Measurements from ENCODE around the gene LEFTY2.
"Not testable (repeated sequence)": the region's sequence is repeated elsewhere in the genome, so short reads cannot be mapped to it uniquely, and the experiment has no call there.

LEFTY2 gene

DNA sequence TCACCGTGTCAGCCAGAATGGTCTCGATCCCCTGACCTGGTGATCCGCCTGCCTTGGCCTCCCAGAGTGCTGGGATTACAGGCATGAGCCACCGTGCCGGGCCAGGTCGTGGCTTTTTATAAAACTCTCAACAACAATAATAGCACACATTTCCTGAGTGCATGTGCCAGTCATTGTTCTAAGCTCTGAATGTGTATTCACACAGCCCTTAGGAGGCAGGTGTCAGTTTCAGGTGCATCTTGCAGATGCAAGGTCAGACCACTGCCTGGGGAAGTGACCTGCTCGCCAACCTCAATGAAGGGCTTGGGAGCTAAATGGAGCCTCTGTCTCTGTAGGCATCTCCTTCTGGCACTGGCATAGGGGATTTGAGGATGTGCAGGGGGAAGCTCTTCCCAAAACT is 1.6 kb upstream of the LEFTY2 start:
- TF ChIP-seq CTCF (IDR thresholded peaks at IDR 0.05; ENCODE audit: insufficient read depth, low read length) (no peak), REST (IDR thresholded peaks at IDR 0.05; ENCODE audit: insufficient replicate concordance, low read depth) (no peak), GABPA (IDR thresholded peaks at IDR 0.05; ENCODE audit: low read depth) (no peak), SPI1 (IDR thresholded peaks at IDR 0.05; ENCODE audit: borderline replicate concordance, low read depth) (no peak), POLR2AphosphoS5 (IDR thresholded peaks at IDR 0.05; ENCODE audit: low read depth) (no peak)
- DNase-seq (ENCODE audit: low read depth in 1 of 2, low spot score in 1 of 2): no peak
- Histone ChIP-seq H3K27me3 (ENCODE audit: insufficient read depth, poor library complexity, severe bottlenecking) (no peaks in the 10 kb centered on the region), H3K4me3 (replicated peaks; ENCODE audit: insufficient read depth, low read length) (no peak overlapping the region), H3K27ac (replicated peaks) (no peak overlapping the region)

- no peak for DNase-seq (ENCODE audit: low read depth in 1 of 2, low spot score in 1 of 2)
- H3K4me3 ChIP-seq (replicated peaks; ENCODE audit: insufficient read depth, low read length): no peak overlapping the region
- TF ChIP-seq POLR2AphosphoS5 (IDR thresholded peaks at IDR 0.05; ENCODE audit: low read depth) (no peak), SPI1 (IDR thresholded peaks at IDR 0.05; ENCODE audit: borderline replicate concordance, low read depth) (no peak), CTCF (IDR thresholded peaks at IDR 0.05; ENCODE audit: insufficient read depth, low read length) (no peak), REST (IDR thresholded peaks at IDR 0.05; ENCODE audit: insufficient replicate concordance, low read depth) (no peak), GABPA (IDR thresholded peaks at IDR 0.05; ENCODE audit: low read depth) (no peak)
- H3K27ac ChIP-seq (replicated peaks): no peak overlapping the region
- H3K27me3 ChIP-seq (ENCODE audit: insufficient read depth, poor library complexity, severe bottlenecking): no peaks in the 10 kb centered on the region
These were observed 862 bp upstream of the LEFTY2 start for GRCh38 chr1:225941942-225942222.

DNA sequence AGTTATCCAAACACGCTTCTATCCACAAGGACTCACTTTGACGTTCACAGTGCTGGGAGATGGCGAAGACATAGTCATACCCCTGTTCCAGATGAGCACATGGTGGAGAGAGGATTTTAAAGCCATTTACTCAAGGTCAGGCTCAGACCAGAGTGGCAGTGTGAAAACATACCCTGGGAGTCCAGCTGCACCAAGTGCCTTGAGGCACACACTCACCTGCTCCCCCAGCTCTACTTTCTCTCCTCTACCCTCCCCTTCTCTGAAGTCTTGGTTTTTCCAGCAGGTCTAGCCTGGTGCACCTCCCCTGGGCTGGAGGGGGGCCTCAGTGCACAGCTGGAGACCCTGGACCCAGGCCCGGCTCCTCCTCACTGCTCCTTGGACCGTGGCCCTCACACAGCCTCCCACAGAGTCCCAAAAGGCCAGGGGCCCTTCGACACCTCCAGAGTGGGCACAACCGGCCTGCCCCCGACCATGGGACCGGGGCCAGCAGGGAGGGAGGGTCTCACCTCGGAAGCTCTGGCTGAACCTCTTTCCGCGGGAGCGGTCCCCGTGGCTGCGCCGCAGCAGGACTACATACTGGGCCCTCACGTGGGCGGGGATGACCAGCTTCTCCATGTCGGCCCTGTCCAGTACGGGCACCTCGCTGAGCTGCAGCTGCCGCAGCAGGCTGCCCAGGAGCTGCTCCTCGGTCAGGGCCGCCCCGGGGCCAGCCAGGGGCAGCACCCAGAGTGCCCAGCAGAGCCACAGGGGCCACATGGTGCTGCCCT is 452 bp downstream of the LEFTY2 start:
- no peak overlapping the region for H3K27ac ChIP-seq (replicated peaks)
- DNase-seq (ENCODE audit: low read depth in 1 of 2, low spot score in 1 of 2): no peak
- H3K4me3 ChIP-seq (replicated peaks; ENCODE audit: insufficient read depth, low read length): no peak overlapping the region
- TF ChIP-seq CTCF (IDR thresholded peaks at IDR 0.05; ENCODE audit: insufficient read depth, low read length) (no peak), GABPA (IDR thresholded peaks at IDR 0.05; ENCODE audit: low read depth) (no peak), REST (IDR thresholded peaks at IDR 0.05; ENCODE audit: insufficient replicate concordance, low read depth) (no peak), SPI1 (IDR thresholded peaks at IDR 0.05; ENCODE audit: borderline replicate concordance, low read depth) (no peak), POLR2AphosphoS5 (IDR thresholded peaks at IDR 0.05; ENCODE audit: low read depth) (no peak)
- no peaks in the 10 kb centered on the region for H3K27me3 ChIP-seq (ENCODE audit: insufficient read depth, poor library complexity, severe bottlenecking)

- H3K4me3 ChIP-seq (replicated peaks; ENCODE audit: insufficient read depth, low read length); H3K27me3 ChIP-seq (ENCODE audit: insufficient read depth, poor library complexity, severe bottlenecking); H3K27ac ChIP-seq (replicated peaks); DNase-seq (ENCODE audit: low read depth in 1 of 2, low spot score in 1 of 2): not testable (repeated sequence)
These were observed 1.1 kb downstream of the LEFTY2 start for GRCh38 chr1:225939939-225940310.

GRCh38 chr1:225939097-225939938 is 1.7 kb downstream of the LEFTY2 start:
- not testable (repeated sequence) for DNase-seq (ENCODE audit: low read depth in 1 of 2, low spot score in 1 of 2); H3K4me3 ChIP-seq (replicated peaks; ENCODE audit: insufficient read depth, low read length); H3K27me3 ChIP-seq (ENCODE audit: insufficient read depth, poor library complexity, severe bottlenecking); H3K27ac ChIP-seq (replicated peaks)
